Upper lobe of left lung (tissue), 4 donors: Measurements from ENCODE around the gene GBP4.

Experiments
- CTCF ChIP-seq, 6 experiments: fragments of 450-650 bp in 4 of 6; fragments of 200-600 bp in 2 of 6; sonication (generic) in 2 of 6; IDR thresholded peaks; one replicate each; pipeline ENCODE4 v1.5.1; 2016 to 2019; ENCODE audit warnings: antibody characterized with exemption in 6 of 6
- EP300 ChIP-seq, 4 donors: sonication (generic); formaldehyde crosslinking; IDR thresholded peaks; one replicate each; pipeline ENCODE4 v1.5.1; 2017; ENCODE audit warnings: antibody characterized with exemption in 4 of 4, control low read depth in 2 of 4
- POLR2A ChIP-seq, 4 donors: fragments of 450-650 bp; IDR thresholded peaks; one replicate each; pipeline ENCODE4 v1.5.1; 2016 to 2017; ENCODE audit warnings: antibody characterized with exemption in 4 of 4, mild to moderate bottlenecking in 2 of 4
- POLR2AphosphoS5 ChIP-seq, 2 donors: sonication (generic); formaldehyde crosslinking; IDR thresholded peaks; one replicate each; pipeline ENCODE4 v1.5.1; 2017; ENCODE audit warnings: antibody characterized with exemption in 2 of 2

GRCh38 chr1:89198081-89198480, 661 bp downstream of the GBP4 start:
- no peak for TF ChIP-seq POLR2A (IDR thresholded peaks at IDR 0.05)
- TF ChIP-seq CTCF (IDR thresholded peaks at IDR 0.05) = no peak
- TF ChIP-seq EP300 (IDR thresholded peaks at IDR 0.05) = no peak
- no peak for TF ChIP-seq POLR2AphosphoS5 (IDR thresholded peaks at IDR 0.05)
